ENCODE data around the gene BCOR.

Gene BCOR

DNA sequence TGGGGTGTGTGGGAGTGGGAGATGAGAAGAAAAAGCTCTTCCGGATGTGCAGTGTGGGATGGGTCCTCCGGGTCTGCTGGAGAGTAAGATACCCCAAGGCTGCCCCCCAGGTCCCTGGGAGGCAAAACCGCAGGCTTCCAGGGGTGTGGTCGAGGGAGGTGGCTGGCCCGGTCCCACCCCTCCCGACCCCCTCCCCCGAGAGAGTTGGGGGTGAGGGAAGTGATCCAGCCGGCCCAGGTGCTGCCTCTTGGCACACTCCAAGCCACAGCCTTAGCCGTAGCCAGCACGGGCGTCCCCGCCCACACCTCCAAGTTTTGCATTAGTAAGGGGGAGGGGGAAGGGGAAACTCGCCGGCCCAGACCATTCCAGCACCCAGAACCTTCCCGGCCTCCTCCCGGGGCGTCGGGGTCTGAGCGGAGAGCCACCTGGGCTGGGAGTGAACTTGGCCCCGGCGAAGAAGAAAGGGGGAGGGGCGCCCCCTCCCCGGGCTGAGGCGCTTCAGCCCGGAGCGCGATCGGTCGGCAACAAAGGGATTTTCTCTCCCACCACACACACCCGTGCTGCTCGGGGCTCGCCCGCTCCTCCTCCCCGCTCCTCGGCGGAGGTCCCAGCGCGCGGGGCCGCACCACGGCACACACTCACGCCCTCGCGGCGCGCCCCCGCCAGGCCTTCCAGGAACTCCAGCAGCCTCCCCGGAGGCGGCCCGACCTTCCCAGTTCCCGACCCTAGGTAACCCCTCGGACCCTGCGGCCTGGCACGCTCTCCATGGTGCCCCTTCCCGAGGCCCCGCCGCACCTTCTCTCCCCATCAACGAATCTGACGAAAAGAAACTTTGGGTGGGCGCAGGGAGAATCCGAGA lies 14.4 kb downstream of the BCOR start:
- DNase-seq, result peak; percentile 77 to 92

DNA sequence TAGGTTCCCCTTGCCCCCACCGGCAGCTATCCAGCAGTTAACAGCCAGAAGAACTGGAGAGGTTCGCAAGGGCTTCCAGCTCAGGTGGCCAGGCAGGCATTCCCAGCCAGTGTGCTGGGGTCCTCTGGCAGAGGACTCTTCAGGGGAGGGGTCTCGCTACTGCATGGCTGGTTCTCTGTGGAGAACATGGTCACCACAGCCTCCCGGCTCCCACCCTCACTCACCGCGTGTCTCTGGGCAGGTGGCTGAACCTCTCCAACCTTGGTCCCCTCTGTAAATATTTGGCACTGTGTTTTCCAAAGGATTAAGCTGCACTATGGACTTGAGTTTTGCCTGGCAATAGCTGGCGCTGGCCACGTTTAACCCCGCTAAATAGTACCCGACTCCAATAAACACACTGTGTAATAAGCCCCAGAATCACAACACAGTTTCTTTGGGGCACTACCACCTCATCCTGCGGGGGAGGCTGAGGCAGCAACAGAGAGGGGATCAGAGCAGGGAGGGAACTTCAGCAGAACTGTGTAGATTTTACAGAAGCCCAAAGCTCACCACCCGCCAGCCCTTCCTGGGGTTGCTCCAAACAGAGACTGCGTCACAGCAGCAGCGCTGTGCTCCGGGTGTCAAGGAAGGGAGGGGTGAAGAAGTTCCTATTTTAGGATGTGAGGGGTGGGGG lies 15.2 kb downstream of the BCOR start:
- DNase-seq, result no peak

- DNase-seq, result no peak
Observed at GRCh38 chrX:40081679-40082068, 16.1 kb downstream of the BCOR start.

- no peak for DNase-seq
Observed at GRCh38 chrX:40080894-40081678, 16.7 kb downstream of the BCOR start.

- peak in 1 of 2 experiments; percentile 57 for DNase-seq
Observed at GRCh38 chrX:40079572-40079971, 18.2 kb downstream of the BCOR start.

GRCh38 chrX:40078489-40079227 lies 19.1 kb downstream of the BCOR start:
- DNase-seq, result peak in 1 of 2 experiments; percentile 57

- DNase-seq, result no peak
Observed at GRCh38 chrX:40077906-40078305, 19.9 kb downstream of the BCOR start.

DNA sequence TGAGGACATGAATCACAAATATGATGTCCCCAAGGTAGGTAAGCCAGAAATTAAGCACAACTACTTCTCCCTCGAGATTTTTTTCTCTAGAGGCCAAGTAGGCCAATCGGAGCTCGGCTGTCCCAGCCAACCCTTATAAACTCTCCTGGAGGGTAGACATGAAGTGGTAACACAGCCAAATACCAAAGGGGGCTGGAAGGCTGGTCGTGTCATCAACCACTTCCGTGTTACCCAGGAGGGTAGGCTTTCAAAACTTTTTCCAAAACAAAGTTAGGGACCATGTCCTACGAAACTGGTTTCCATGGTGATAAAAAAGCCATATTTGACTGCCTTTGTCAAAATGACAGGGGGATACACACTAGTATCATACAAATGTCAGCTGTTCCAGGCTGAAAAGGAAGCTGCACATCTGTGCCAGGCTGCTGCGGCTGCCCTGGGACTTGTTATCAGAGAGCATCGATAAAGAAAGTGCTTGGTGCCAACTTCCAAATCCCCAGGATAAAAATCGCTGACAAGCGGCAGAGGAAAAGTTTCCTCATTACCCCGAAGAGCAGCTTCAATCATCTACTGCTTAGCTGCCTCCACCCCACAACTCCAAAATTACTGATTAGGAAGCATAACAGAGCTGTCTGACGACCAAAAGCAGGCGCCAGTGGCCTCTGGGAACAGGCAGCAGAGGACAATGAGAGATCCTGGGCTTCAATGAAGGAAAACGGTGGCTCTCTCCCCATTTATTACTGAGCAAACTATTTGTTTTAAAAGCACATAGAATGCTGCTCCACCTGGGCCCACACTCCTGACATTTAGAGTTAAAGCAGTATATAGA lies 20.8 kb downstream of the BCOR start:
- DNase-seq, result no peak

- DNase-seq, result no peak
Observed at GRCh38 chrX:40074959-40075332, 22.8 kb downstream of the BCOR start.

DNA sequence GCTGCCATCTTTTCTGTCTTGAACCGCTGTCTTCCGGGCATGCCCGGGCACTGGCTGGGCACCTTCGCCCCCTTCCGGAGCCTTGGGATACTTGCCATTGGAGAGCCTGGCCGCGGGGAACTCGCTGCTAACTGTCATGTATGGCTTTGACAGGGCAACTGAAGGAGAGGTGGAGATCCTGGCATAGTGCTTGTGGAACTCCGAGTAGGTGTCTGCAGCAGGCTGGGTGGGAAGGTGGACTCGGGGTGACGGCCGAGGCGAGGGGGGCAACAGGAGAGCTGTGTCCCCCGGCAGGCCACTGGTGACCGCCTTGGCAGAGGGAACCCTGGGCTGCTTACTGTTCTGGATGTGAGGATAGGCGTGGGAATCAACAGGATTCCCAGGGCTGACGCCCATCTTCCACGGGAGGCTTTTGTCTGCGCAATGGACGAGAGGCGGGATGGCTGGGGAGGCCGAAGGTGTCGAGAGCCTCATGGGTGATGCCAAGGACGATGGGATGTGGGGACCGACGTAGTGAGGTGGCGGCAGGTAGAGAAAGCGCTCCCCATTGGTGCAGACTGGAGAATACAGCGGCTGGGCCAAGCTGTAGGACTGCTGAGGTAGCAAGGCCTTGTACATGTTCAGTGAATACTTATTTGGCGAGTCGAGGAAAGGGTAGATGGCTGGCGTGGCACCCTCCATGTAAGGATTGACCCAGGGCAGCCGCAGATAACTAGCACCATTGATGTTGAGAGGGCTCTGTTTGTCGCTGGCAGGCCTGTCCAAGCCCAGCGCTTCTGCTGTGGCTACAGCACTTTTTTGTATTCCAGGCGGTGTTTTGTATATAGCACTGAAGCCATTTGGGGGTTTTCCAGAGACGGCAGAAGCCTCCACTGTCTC lies 23.4 kb downstream of the BCOR start:
- DNase-seq, result no peak

DNA sequence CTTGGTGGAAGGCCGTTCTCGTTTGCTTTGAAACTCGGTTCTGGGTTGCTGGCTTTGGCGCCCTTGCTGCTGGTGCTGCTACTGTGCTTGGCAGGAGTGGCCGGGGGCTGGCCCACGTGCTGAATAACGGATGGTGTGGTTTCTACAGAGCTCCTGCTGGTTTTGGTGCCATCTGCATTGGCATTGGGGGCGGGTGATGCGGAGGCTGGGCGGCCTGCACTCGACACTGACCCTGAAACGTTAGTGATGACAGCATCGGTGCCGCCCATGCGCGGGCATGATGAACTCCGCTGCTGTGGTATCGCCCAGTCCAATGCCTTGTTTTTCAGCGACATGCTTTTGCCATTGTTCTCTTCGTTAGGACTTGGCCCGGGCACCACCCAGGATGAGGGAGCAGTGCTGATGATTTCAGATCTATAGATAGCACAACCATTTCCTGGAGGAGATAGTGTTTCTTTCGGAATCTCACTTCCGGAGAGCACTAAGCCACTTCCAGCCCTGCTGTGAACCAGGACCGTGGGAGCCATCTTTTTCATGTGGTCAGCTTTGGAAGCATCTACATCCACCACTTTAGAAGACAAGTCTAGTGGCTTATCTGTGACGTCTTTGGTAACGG lies 24.2 kb downstream of the BCOR start:
- no peak for DNase-seq

- DNase-seq, result peak; percentile 61 to 84
Observed at GRCh38 chrX:40072246-40072645, 25.5 kb downstream of the BCOR start.

GRCh38 chrX:40068048-40068447 lies 29.7 kb downstream of the BCOR start:
- peak in 1 of 2 experiments; percentile 45 for DNase-seq

DNA sequence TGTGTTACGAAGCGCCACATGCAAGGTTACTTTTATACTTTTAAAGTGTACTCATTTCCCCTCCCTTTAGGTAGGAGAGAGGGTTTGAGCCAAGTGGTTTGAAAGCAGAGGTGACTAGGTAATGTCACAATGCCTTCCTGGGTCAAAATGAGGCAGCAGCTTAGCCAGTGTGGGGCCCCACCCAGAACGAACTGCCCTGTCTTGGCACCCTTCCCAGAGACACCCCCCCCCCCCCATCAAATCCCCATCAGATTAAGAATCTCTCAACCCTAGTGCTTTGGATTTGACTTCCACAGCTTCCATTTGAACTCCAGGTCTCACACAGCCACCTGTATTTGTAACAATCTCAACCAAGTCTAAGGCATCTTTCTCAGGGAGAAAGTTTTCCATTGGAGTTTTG lies 31.1 kb downstream of the BCOR start:
- no peak for DNase-seq

DNA sequence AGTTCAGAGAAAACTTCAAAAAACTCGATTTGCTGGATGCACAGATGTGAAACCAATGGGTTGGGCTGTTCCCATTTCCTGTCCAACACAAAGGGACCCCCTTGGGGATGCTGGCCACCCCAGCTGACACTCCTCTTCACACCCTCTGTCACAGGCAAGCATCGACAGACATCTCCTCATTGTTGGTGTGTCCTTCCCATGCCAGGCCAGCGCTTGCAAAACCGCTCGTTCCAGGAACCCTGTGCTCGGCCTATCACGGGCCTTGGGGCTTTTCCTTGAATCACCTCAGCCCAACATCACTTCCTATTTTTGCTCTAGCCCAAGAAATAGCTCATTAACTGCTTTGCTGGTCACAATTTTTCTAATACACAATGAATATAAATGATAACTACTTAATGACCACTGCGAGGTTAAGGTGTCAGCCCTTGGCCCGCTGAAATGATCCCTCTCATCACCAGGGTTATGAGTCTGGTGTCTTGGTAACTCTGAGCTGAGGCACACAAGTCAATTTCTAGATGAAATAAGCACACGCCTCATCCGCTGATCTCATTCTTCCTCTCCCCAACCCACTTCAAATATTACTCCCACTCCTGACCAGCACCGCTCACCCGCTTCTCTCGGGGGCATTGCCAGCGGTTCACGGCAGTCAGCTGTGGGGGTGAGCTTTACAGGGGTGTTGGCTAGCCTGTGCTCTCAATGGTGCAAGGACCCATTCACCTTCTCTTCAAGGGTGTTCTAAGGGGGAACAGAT lies 32.3 kb downstream of the BCOR start:
- DNase-seq, result no peak

GRCh38 chrX:40064055-40064597 lies 33.6 kb downstream of the BCOR start:
- peak in 1 of 2 experiments; percentile 41 for DNase-seq

DNA sequence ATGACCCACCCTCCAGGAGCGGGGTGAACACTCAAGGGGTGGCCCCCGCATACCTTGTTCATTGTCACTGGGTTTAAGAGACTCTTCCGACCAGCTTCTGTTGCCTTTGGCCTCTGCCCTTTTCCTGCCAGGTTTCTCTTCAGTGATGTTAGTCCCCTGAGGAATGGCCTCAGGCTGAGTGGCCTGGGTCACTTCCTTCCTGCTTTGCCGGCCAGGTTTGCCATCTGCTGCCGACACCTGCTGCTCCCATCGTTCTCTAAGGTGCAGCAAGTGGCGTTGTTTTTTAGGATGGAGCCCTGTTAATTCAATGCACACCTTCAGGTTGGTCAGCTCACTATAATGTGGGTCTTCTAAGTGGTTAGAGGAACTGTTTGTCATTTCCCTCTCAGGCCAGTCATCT lies 34.2 kb downstream of the BCOR start:
- peak in 1 of 2 experiments; percentile 27 for DNase-seq

DNA sequence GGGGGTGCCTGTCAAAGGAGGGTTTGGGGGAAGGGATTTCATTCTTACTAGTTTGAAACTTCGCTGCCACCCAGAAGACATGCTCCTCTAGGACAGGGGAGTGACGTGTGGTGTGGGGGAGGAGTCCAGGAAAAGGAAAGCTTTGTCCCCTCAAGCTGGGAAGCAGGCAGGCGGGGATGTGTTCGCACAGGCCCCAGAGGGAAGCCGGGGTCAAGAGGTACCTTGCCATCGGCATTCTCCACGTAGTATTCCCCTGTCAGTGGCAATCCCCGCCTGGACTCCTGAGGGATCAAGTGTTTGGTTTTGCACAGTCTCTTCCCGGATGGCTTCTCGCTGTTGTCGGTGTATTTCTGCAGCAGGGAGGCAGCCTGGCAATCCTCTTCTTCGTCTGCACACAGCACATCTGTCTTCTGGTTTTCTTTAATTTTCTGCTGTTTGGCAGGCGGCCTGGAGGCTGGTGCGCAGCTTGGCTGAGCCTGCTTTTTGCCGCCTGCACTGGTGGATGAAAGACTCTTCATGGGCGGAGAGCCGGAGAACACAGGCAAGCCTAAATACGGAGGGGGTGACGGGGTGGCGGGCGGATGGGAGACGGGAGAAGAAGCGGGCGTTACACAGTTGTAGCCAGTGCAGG lies 35.1 kb downstream of the BCOR start:
- peak in 1 of 2 experiments; percentile 81 for DNase-seq
